Measurements from ENCODE around the gene CDH26.

CDH26 gene

GRCh38 chr20:59962155-59962554 lies 3.9 kb downstream of the CDH26 start:
- no peak for TF ChIP-seq CTCF (IDR thresholded peaks at IDR 0.05; ENCODE audit: borderline replicate concordance, insufficient read depth, low read depth, low read length)
- no peak overlapping the region for H3K4me3 ChIP-seq (ENCODE audit: low read depth, low read length)

DNA sequence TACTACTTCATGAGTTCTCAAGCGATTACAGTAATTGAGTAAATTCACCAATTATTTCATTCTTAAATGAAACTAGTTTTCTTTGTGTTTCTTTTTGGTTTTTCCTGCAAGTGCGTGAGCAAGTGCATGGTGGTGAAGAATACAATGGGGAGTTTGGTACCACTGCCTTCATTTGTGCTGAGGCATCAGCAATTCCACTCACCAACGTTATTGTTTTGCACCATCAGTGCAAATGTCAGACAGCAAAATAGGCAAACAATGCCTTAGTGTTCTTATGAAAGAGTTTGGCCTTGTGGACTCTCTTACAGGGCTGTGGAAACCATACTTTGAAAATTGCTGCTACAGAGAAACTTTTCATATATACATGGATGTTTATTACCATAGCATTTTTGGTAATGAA lies 8.2 kb downstream of the CDH26 start:
- H3K4me3 ChIP-seq (ENCODE audit: low read depth, low read length) = no peak overlapping the region
- no peak for TF ChIP-seq CTCF (IDR thresholded peaks at IDR 0.05; ENCODE audit: borderline replicate concordance, insufficient read depth, low read depth, low read length)

GRCh38 chr20:59971428-59971827 lies 13.2 kb downstream of the CDH26 start:
- no peak for TF ChIP-seq CTCF (IDR thresholded peaks at IDR 0.05; ENCODE audit: borderline replicate concordance, insufficient read depth, low read depth, low read length)
- no peak overlapping the region for H3K4me3 ChIP-seq (ENCODE audit: low read depth, low read length)

DNA sequence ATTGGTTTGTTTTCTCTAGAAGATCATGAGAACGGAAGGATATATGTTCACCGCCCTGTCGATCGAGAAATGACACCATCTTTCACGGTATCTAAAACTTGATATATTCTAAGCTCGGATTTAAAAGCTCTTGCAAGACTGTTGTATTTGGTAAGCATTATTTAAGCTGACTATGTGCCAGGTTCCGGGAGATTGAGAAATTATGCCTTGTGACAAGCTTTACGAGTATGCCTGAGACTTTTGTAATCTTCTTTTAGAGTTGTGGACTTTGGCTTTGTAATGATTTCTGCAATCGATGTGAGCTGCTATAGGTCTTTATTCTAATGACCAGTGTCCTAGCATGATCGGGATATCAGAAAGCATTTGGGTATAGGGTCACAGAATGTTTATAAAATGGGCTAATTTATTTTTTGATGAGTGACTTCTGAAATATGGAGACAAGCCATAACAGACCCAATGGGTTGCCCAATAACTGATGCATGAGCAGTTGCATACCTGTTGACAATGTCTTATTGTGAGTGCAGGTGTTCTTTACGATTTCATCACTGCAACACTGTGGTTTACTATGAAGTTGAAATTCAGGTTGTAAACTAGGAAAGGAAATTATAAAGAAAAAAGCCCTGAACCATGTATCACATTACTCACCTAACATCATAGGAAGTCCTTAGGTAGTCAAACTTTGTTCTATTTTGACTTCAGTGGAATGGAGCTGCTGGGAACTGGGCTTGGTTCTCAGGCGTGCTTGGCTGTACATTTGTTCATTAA lies 14.0 kb downstream of the CDH26 start:
- H3K4me3 ChIP-seq (ENCODE audit: low read depth, low read length) = no peak overlapping the region
- no peak for TF ChIP-seq CTCF (IDR thresholded peaks at IDR 0.05; ENCODE audit: borderline replicate concordance, insufficient read depth, low read depth, low read length)

DNA sequence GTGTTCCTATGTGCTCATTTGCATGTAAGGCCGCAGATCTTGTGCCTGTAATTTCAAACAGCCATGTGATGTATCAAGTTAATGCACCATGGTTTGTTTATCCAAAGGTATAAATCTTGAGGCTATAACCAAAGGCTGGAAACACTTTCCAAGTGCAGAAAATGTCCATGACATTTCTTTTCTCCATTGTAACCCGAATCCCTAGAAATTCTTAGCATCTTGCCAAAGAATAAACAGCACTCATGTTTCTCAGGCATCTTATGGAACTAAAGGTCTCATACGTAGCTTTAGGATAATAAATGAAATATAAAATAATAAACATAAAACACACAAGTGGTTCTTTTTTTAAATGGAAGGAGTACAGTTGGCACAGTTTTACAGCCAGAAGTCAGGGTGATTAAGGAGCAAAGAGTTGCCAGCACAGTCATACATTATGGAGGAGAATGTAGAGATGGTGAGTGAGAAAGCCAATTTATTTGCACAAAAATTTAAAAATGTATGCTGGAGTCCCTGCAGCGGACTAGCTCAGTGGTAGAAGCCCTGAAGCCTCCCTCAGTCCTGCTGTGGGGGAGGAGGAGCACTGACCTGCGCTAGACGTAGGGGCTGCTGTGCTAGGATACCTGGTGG lies 18.0 kb downstream of the CDH26 start:
- no peak for TF ChIP-seq CTCF (IDR thresholded peaks at IDR 0.05; ENCODE audit: borderline replicate concordance, insufficient read depth, low read depth, low read length)

DNA sequence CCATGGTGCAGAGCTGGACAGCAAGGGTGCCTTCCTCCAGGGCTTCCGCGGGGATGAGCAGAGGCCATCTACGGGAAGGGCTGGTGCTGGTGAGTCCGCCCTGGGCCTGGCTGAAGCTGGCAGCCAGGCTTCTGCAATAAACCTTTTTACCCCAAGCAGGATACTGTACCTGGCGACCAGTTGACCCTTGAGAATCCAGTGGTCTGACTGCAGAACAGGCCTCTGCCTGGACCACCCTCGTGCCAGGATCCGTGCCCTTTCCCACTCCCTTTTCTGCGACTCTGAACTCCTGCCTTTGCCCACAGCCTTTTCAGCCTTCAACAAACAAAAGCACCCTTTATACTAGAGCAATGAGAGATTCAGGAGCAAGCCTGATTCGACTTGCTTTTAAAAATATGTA lies 18.9 kb downstream of the CDH26 start:
- no peak overlapping the region for H3K4me3 ChIP-seq (ENCODE audit: low read depth, low read length)
- no peak for TF ChIP-seq CTCF (IDR thresholded peaks at IDR 0.05; ENCODE audit: borderline replicate concordance, insufficient read depth, low read depth, low read length)

More for the DNA sequence above, 18.0 kb downstream of the CDH26 start:
- no peak overlapping the region for H3K4me3 ChIP-seq (ENCODE audit: low read depth, low read length)

DNA sequence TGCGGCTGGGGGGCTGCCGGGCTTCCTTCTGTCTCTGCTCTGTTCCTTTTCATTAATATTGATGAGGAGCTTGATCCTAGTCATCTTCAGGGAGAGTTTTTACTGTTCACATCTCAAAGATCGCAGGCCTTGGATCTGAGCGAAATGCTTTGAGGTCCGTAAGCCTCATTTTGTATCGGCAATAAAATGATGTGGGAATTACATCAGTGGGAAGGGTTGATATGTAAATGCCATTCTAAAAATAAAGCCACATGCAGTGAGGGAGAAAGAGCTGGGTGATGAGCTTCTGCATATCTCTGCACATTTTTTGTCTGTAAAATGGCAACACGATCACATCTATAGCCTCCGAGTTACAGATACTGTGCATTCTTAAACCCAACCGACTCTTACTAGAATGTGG lies 24.9 kb downstream of the CDH26 start:
- no peak overlapping the region for H3K4me3 ChIP-seq (ENCODE audit: low read depth, low read length)
- TF ChIP-seq CTCF (IDR thresholded peaks at IDR 0.05; ENCODE audit: borderline replicate concordance, insufficient read depth, low read depth, low read length) = no peak

All from GM12875 (cell line).